ENCODE measurements around the gene KISS1. TPM values are rescaled to one million over a fixed set of nuclear protein-coding genes. Genes with fewer than 3 reads are reported as not detected.

The KISS1 gene
- total RNA-seq, 3 donors from 2014 or later (not counting 1 experiment from before 2014, with no cell fraction given), result not detected

GRCh38 chr1:204151552-204152309 is 44.6 kb downstream of the KISS1 start, which contains the start of gene ETNK2:
Gene ETNK2, minus strand, starts transcription at chr1:204152044. Its CDS starts 192 bp downstream, at chr1:204151852.
- Histone ChIP-seq H3K9me3 (ENCODE audit: control insufficient read depth, insufficient read depth, low read length) (no peaks in the 10 kb centered on the region), H3K4me1 (ENCODE audit: control insufficient read depth, insufficient read depth, low read length) (peaks cover 17% of the 10 kb centered on the region), H3K27me3 (ENCODE audit: control insufficient read depth, insufficient read depth, low read length) (no peaks in the 10 kb centered on the region), H3K4me3 (ENCODE audit: low read length) (peak within 1 kb of the TSS; percentile 51), H3K36me3 (ENCODE audit: control insufficient read depth, insufficient read depth, low read length) (no peaks in the 10 kb centered on the region), H3K27ac (ENCODE audit: low read length) (no peak within 1 kb of the TSS)
- under 1% methylated on average over 94 of the region's 94 CpGs for WGBS (ENCODE audit: insufficient coverage)
- Mint-ChIP-seq H3K27me3 (ENCODE audit: low read depth in 2 of 2) (peaks cover 0 to 8% of the 10 kb centered on the region in 2 donors), H3K27ac (peak within 1 kb of the TSS; percentile 21 to 80), H3K4me1 (peaks cover 0 to 4% of the 10 kb centered on the region in 2 donors), H3K4me3 (peak within 1 kb of the TSS; percentile 79), H3K36me3 (no peaks in the 10 kb centered on the region), H3K9me3 (no peaks in the 10 kb centered on the region)
- peak; percentile 57 to 77 for DNase-seq
- intact Hi-C loops (cut with micrococcal nuclease), result no loop called here
- peak; percentile 74 to 82 (median 81) for ATAC-seq
- TF ChIP-seq CTCF (IDR thresholded peaks at IDR 0.05), result no peak

GRCh38 chr1:204150702-204151551 is 45.4 kb downstream of the KISS1 start:
- H3K36me3 Mint-ChIP-seq, result no peaks in the 10 kb centered on the region
- no peak for TF ChIP-seq CTCF (IDR thresholded peaks at IDR 0.05)
- H3K27ac Mint-ChIP-seq, result peak overlapping the region; percentile 21 to 49
- 48% methylated on average over 33 of the region's 33 CpGs for WGBS (ENCODE audit: insufficient coverage)
- no peaks in the 10 kb centered on the region for H3K9me3 Mint-ChIP-seq
- H3K4me1 Mint-ChIP-seq, result peaks cover 0 to 4% of the 10 kb centered on the region in 2 donors
- Histone ChIP-seq H3K9me3 (ENCODE audit: control insufficient read depth, insufficient read depth, low read length) (no peaks in the 10 kb centered on the region), H3K36me3 (ENCODE audit: control insufficient read depth, insufficient read depth, low read length) (no peaks in the 10 kb centered on the region), H3K27ac (ENCODE audit: low read length) (no peak overlapping the region), H3K27me3 (ENCODE audit: control insufficient read depth, insufficient read depth, low read length) (no peaks in the 10 kb centered on the region), H3K4me3 (ENCODE audit: low read length) (peak overlapping the region; percentile 51), H3K4me1 (ENCODE audit: control insufficient read depth, insufficient read depth, low read length) (peaks cover 17% of the 10 kb centered on the region)
- peak overlapping the region; percentile 76 for H3K4me3 Mint-ChIP-seq
- DNase-seq, result peak in 1 of 2 donors; percentile 49
- H3K27me3 Mint-ChIP-seq (ENCODE audit: low read depth in 2 of 2), result peaks cover 0 to 8% of the 10 kb centered on the region in 2 donors
- intact Hi-C loops (cut with micrococcal nuclease), result no loop called here
- peak; percentile 26 to 36 (median 30) for ATAC-seq

GRCh38 chr1:204149635-204150565 is 46.4 kb downstream of the KISS1 start:
- peak overlapping the region in 1 of 2 donors; percentile 49 for H3K27ac Mint-ChIP-seq
- Histone ChIP-seq H3K4me3 (ENCODE audit: low read length) (no peak overlapping the region), H3K27me3 (ENCODE audit: control insufficient read depth, insufficient read depth, low read length) (no peaks in the 10 kb centered on the region), H3K36me3 (ENCODE audit: control insufficient read depth, insufficient read depth, low read length) (no peaks in the 10 kb centered on the region), H3K9me3 (ENCODE audit: control insufficient read depth, insufficient read depth, low read length) (no peaks in the 10 kb centered on the region), H3K4me1 (ENCODE audit: control insufficient read depth, insufficient read depth, low read length) (peaks cover 17% of the 10 kb centered on the region), H3K27ac (ENCODE audit: low read length) (no peak overlapping the region)
- H3K4me3 Mint-ChIP-seq, result peak overlapping the region; percentile 76
- H3K36me3 Mint-ChIP-seq, result no peaks in the 10 kb centered on the region
- TF ChIP-seq CTCF (IDR thresholded peaks at IDR 0.05), result no peak
- H3K4me1 Mint-ChIP-seq, result peaks cover 0 to 4% of the 10 kb centered on the region in 2 donors
- DNase-seq, result no peak
- intact Hi-C loops (cut with micrococcal nuclease), result no loop called here
- no peaks in the 10 kb centered on the region for H3K9me3 Mint-ChIP-seq
- peaks cover 0 to 8% of the 10 kb centered on the region in 2 donors for H3K27me3 Mint-ChIP-seq (ENCODE audit: low read depth in 2 of 2)
- no peak for ATAC-seq
- 93% methylated on average over 12 of the region's 16 CpGs for WGBS (ENCODE audit: insufficient coverage)

Measured in natural killer cell (primary cell).